Esophagus muscularis mucosa (tissue), 4 donors: ENCODE measurements around the gene ARHGEF5. TPM values are rescaled to one million over a fixed set of nuclear protein-coding genes. Genes with fewer than 3 reads are reported as not detected.
A peak's percentile ranks its signal among the peaks of the same experiment; 100 is the strongest.

ENCODE experiments used
- DNase-seq: peaks from one replicate; pipeline ENCODE4 v3.0.0-alpha.2; 2017; ENCODE audit errors: extremely low spot score
- H3K27ac ChIP-seq, 4 donors: fragments of 200-600 bp; sonication (generic); replicated peaks in 1 of 4; 1 replicate in 3 of 4; 2 replicates in 1 of 4; pipeline ENCODE4 v1.5.1; 2016 to 2019; ENCODE audit warnings: mild to moderate bottlenecking in 1 of 4
- H3K27me3 ChIP-seq, 4 donors: fragments of 200-600 bp; sonication (generic); one replicate each; pipeline versions ENCODE4 v1.5.1 to v1.6.0; 2016 to 2019
- H3K36me3 ChIP-seq, 4 donors: fragments of 200-600 bp; sonication (generic); one replicate each; pipeline ENCODE4 v1.5.1; 2016 to 2019
- H3K4me1 ChIP-seq, 4 donors: fragments of 200-600 bp; sonication (generic); one replicate each; pipeline ENCODE4 v1.5.1; 2016 to 2019
- H3K4me3 ChIP-seq, 4 donors: fragments of 200-600 bp; sonication (generic); 1 replicate in 2 of 4; 2 replicates in 2 of 4; pipeline ENCODE4 v1.5.1; 2016 to 2019; ENCODE audit warnings: mild to moderate bottlenecking in 4 of 4, moderate library complexity in 1 of 4
- H3K9me3 ChIP-seq, 4 donors: fragments of 200-600 bp; sonication (generic); 1 replicate in 3 of 4; 2 replicates in 1 of 4; pipeline ENCODE4 v1.5.1; 2016 to 2019
- EP300 ChIP-seq: sonication (generic); formaldehyde crosslinking; IDR thresholded peaks from one replicate; pipeline ENCODE4 v1.6.1; 2017; ENCODE audit warnings: antibody characterized with exemption
- POLR2A ChIP-seq: fragments of 450-650 bp; IDR thresholded peaks from one replicate; pipeline ENCODE4 v1.6.1; 2017; ENCODE audit warnings: antibody characterized with exemption, moderate library complexity, mild to moderate bottlenecking, low read depth
- POLR2AphosphoS5 ChIP-seq, 2 donors: sonication (generic); formaldehyde crosslinking; IDR thresholded peaks; one replicate each; pipeline ENCODE4 v1.6.1; 2017; ENCODE audit warnings: antibody characterized with exemption in 2 of 2
- WGBS: methylation state at CpG from one replicate; pipeline ENCODE4 v1.1.5; 2018; 5-methylcytosine and 5-hydroxymethylcytosine counted together
- intact Hi-C: fragments of 100-400 bp; cut with DNase I; formaldehyde crosslinking; loops from one replicate; pipeline ENCODE4 v1.15.1; 2023
- total RNA-seq, 4 donors: library from RNA; depleted of rRNA; stranded (reverse); fragments of >200 nt; gene quantifications; one replicate each; pipeline versions ENCODE4 v1.1.0 to v1.2.1, GENCODE V29; 2016
- TF ChIP-seq, protein P1 (sequence below), 3 experiments: fragments of 200-600 bp in 2 of 3; fragments of 450-650 bp in 1 of 3; sonication (generic) in 2 of 3; IDR thresholded peaks; one replicate each; pipeline ENCODE4 v1.5.1; 2017 to 2019; ENCODE audit warnings: antibody characterized with exemption in 3 of 3, mild to moderate bottlenecking in 2 of 3, moderate library complexity in 1 of 3

ARHGEF5 gene
- total RNA-seq, 4 donors from 2014 or later: 4.6 to 11.8 (median 8.9) TPM

DNA sequence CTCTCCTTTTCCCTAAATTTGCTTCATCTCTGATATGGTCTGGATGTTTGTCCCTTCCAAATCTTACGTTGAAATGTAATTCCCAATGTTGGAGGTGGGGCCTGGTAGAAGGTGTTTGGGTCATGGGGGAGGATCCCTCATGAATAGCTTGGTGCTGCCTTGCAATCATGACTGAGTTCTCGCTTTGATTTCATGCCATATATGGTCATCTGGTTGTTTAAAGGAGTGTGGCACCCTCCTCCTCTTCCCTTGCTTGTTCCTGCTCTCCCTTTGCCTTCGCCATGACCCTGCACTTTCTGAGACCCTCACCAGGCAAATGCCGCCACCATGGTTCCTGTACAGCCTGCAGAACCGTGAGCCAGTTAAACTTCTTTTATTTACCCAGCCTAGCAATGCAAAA, 33.7 kb downstream of the ARHGEF5 start:
- Histone ChIP-seq H3K9me3 (no peaks in the 10 kb centered on the region), H3K36me3 (no peaks in the 10 kb centered on the region), H3K27me3 (no peaks in the 10 kb centered on the region), H3K27ac (no peak overlapping the region), H3K4me3 (no peak overlapping the region), H3K4me1 (peaks cover 4 to 23% (median 22%) of the 10 kb centered on the region in 4 donors)
- intact Hi-C loops: no loop called here
- no peak for TF ChIP-seq POLR2A
- TF ChIP-seq EP300: no peak
- TF ChIP-seq, protein P1, sequence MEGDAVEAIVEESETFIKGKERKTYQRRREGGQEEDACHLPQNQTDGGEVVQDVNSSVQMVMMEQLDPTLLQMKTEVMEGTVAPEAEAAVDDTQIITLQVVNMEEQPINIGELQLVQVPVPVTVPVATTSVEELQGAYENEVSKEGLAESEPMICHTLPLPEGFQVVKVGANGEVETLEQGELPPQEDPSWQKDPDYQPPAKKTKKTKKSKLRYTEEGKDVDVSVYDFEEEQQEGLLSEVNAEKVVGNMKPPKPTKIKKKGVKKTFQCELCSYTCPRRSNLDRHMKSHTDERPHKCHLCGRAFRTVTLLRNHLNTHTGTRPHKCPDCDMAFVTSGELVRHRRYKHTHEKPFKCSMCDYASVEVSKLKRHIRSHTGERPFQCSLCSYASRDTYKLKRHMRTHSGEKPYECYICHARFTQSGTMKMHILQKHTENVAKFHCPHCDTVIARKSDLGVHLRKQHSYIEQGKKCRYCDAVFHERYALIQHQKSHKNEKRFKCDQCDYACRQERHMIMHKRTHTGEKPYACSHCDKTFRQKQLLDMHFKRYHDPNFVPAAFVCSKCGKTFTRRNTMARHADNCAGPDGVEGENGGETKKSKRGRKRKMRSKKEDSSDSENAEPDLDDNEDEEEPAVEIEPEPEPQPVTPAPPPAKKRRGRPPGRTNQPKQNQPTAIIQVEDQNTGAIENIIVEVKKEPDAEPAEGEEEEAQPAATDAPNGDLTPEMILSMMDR (IDR thresholded peaks at IDR 0.05): no peak
- TF ChIP-seq POLR2AphosphoS5 (IDR thresholded peaks at IDR 0.05): no peak
- 84% methylated on average over 5 of the region's 5 CpGs for WGBS
- peak; percentile 26 for DNase-seq

- Histone ChIP-seq H3K9me3 (no peaks in the 10 kb centered on the region), H3K27me3 (no peaks in the 10 kb centered on the region), H3K4me3 (no peak overlapping the region), H3K27ac (peak overlapping the region in 2 of 4 donors; percentile 18 to 29), H3K4me1 (peaks cover 4 to 23% (median 22%) of the 10 kb centered on the region in 4 donors), H3K36me3 (no peaks in the 10 kb centered on the region)
- TF ChIP-seq, protein P1 (IDR thresholded peaks at IDR 0.05): no peak
- TF ChIP-seq POLR2AphosphoS5 (IDR thresholded peaks at IDR 0.05): peak in 1 of 2 donors; percentile 13
- no peak for TF ChIP-seq EP300
- no peak for TF ChIP-seq POLR2A
- intact Hi-C loops: loop anchor here (10.0 kb wide), 1 partner anchor 216 kb away; no protein-coding TSS in a partner anchor
- 45% methylated on average over 7 of the region's 7 CpGs for WGBS
- DNase-seq: peak; percentile 77
Measured at GRCh38 chr7:144390481-144390880, 35.3 kb downstream of the ARHGEF5 start.

DNA sequence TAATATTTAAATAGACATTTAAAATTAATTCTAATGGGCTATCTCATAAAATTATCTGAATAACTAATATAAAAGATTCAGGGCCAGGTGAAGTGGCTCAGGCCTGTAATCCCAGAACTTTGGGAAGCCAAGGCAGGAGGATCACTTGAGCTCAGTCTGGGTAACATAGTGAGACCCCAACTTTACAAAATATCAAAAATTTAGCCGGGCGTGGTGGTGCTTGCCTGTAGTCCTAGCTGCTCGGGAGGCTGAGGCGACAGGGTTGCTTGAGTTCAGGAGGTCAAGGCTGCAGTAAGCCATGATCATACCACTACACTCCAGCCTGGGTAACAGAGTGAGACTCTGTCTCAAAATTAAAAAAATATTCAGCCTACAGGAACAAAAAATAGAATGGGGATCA, 35.8 kb downstream of the ARHGEF5 start:
- intact Hi-C loops: loop anchor here (10.0 kb wide), 1 partner anchor 216 kb away; no protein-coding TSS in a partner anchor
- no peak for DNase-seq
- WGBS: 87% methylated on average over 4 of the region's 4 CpGs

DNA sequence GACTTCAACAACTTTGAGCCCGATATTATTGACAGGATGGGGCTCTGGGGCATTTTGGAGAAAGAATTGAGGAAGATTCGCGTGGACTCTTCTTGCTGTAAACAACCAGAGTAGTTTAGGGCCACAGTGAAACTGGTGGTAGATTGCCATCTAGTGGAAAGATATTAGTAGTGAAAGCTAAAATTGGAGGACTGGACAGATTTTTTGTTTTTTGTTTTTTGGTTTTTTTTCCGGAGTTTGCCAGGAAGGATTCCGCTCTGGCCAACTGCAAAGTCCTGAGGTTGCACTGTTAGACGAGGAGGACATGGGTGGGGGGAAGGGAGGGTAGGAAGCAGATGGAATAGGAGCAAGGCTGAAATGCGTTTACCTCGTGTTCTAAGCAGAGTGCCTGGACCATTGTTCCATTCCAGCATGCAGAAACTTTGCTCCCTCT, 36.6 kb downstream of the ARHGEF5 start:
- no peak for DNase-seq
- intact Hi-C loops: loop anchor here (10.0 kb wide), 1 partner anchor 217 kb away; no protein-coding TSS in a partner anchor
- H3K4me1 ChIP-seq: peaks cover 4 to 23% (median 22%) of the 10 kb centered on the region in 4 donors
- 2% methylated on average over 8 of the region's 8 CpGs for WGBS
- TF ChIP-seq POLR2AphosphoS5 (IDR thresholded peaks at IDR 0.05) (no peak), EP300 (no peak)
- TF ChIP-seq, protein P1 (IDR thresholded peaks at IDR 0.05): peak; percentile 72 to 79 (median 77)
- no peak overlapping the region for H3K27ac ChIP-seq
- H3K9me3 ChIP-seq: no peaks in the 10 kb centered on the region
- H3K4me3 ChIP-seq: peak overlapping the region; percentile 1 to 34 (median 18)
- no peaks in the 10 kb centered on the region for H3K36me3 ChIP-seq
- no peaks in the 10 kb centered on the region for H3K27me3 ChIP-seq

More for the DNA sequence above, 35.8 kb downstream of the ARHGEF5 start:
- Histone ChIP-seq H3K4me1 (peaks cover 4 to 23% (median 22%) of the 10 kb centered on the region in 4 donors), H3K27me3 (no peaks in the 10 kb centered on the region), H3K36me3 (no peaks in the 10 kb centered on the region), H3K4me3 (no peak overlapping the region), H3K9me3 (no peaks in the 10 kb centered on the region), H3K27ac (no peak overlapping the region)
- TF ChIP-seq POLR2AphosphoS5 (IDR thresholded peaks at IDR 0.05) (no peak), POLR2A (no peak), EP300 (no peak)
- TF ChIP-seq, protein P1 (IDR thresholded peaks at IDR 0.05): no peak

DNA sequence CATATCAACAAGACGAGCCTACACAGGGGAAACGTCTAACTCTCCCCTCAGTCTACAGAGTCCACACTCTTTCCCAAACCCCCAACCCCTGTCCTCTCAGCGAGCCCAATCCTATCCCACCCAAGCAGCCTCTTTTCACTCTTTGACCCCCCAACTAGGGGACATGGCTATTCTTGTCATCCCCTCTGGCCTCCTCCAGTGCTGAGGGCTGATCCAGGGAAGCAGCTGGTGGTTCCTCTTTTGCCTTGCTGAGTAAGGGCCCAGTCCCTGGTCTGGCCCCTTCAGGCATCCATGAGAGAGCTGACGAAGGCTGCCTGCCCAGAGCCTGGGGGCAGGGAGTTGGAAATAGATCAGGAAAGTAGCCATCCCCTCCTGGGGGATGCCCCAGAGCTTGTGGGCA, 41.9 kb downstream of the ARHGEF5 start:
- no peak for TF ChIP-seq EP300
- TF ChIP-seq, protein P1 (IDR thresholded peaks at IDR 0.05): no peak
- no peak for TF ChIP-seq POLR2A
- no peak for TF ChIP-seq POLR2AphosphoS5 (IDR thresholded peaks at IDR 0.05)

More for the DNA sequence above, 41.9 kb downstream of the ARHGEF5 start:
- H3K27ac ChIP-seq: no peak overlapping the region
- peaks cover 0 to 1% (median under 1%) of the 10 kb centered on the region in 4 donors for H3K4me1 ChIP-seq
- H3K27me3 ChIP-seq: no peaks in the 10 kb centered on the region
- no peaks in the 10 kb centered on the region for H3K36me3 ChIP-seq
- intact Hi-C loops: loop anchor here (10.0 kb wide), 1 partner anchor 222 kb away; no protein-coding TSS in a partner anchor
- H3K9me3 ChIP-seq: no peaks in the 10 kb centered on the region
- 84% methylated on average over 4 of the region's 4 CpGs for WGBS
- no peak for DNase-seq
- no peak overlapping the region for H3K4me3 ChIP-seq
